NCI-H2029 (cell line): ENCODE results near the gene KRTAP12-2.
"Not testable (repeated sequence)": the region's sequence is repeated elsewhere in the genome, so short reads cannot be mapped to it uniquely, and the experiment has no call there.

Experiments used
- DNase-seq: peaks from one replicate; lab custom pipeline; 2025; lab: John Stamatoyannopoulos, UW

KRTAP12-2 gene

GRCh38 chr21:44684077-44684476 is 17.4 kb upstream of the KRTAP12-2 start:
- no peak for DNase-seq

- no peak for DNase-seq
Measured at GRCh38 chr21:44682580-44683151, 15.9 kb upstream of the KRTAP12-2 start.

DNA sequence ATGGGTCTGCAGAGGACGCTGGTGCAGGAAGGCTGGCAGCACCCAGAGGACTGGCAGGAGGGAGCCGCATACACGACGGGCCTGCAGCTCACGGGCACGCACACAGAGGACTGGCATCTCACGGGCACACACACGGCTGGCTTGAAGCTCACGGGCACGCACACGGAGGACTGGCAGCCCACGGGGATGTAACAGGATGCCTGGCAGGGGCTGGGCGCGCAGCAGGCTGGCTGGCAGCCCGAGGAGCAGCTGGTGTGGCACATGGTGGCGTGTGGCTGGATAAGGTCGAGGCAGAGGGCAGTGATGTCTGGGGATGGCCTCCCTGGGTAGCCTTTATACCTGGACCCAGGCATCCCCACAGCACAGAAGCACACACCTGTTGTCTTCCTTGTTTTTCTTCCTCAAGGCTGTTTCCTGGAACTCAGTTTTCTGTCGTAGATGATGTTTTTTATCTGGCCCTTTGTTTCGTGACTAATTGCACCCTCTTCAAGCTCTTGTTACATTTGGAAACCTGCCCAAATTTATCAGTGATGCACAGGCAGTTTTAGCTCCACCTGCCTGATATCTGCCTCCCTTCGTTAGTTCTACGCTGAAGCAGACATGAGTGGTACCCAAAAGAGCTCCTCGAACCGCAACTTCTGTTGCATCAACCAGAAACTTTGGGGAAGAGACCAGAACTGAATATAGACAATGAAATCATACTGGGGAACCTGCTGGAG is 15.3 kb upstream of the KRTAP12-2 start, which contains the start of gene KRTAP12-1:
Gene KRTAP12-1 (minus strand): TSS at position 303 of the 719 bp plus-strand sequence. CDS start 40 bp downstream, at position 263.
- DNase-seq = peak; percentile 84

GRCh38 chr21:44681152-44681551 is 14.4 kb upstream of the KRTAP12-2 start:
- no peak for DNase-seq

- no peak for DNase-seq
Measured at GRCh38 chr21:44677881-44678280, 11.2 kb upstream of the KRTAP12-2 start.

DNA sequence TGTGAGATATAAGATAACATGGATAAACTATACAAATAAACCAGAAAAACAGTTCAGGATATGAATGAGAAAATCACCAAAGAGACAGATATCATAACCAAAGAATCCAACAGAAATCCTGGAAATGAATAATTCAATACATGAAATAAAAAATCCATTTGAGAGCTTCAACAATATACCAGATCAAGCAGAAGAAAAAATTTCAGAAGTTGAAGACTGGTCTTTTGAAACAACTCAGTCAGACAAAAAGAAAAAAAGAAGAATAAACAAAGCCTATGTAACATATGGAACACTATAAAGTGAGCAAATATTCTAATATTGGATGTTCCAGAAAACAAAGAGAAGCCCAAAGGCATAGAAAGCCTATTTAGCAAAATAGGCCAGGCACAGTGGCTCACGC is 5.2 kb upstream of the KRTAP12-2 start:
- no peak for DNase-seq

- DNase-seq = no peak
Measured at GRCh38 chr21:44670642-44671432, 4.1 kb upstream of the KRTAP12-2 start.

GRCh38 chr21:44667612-44668011 is 885 bp upstream of the KRTAP12-2 start:
- no peak for DNase-seq

DNA sequence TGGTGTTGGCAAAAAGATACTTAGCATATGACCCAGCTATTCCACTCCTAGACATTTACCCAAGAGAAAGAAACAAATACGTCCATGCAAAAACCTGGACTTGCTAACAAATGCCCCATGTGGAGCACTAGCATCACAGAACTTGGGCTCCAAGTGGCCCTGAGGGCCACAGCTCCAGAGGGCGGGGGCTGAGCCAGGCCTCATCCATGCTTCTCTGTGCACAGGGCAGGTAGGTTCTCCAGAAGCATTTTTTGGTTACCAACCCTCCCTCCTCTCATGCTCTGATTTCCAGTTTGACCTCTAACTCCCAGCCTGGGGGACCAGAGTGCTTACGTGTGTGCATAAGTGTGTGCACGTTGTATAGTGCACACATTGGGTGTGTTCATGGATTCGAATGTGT is 2.0 kb downstream of the KRTAP12-2 start:
- DNase-seq = no peak

GRCh38 chr21:44661567-44661966 is 5.2 kb downstream of the KRTAP12-2 start:
- DNase-seq = not testable (repeated sequence)

DNA sequence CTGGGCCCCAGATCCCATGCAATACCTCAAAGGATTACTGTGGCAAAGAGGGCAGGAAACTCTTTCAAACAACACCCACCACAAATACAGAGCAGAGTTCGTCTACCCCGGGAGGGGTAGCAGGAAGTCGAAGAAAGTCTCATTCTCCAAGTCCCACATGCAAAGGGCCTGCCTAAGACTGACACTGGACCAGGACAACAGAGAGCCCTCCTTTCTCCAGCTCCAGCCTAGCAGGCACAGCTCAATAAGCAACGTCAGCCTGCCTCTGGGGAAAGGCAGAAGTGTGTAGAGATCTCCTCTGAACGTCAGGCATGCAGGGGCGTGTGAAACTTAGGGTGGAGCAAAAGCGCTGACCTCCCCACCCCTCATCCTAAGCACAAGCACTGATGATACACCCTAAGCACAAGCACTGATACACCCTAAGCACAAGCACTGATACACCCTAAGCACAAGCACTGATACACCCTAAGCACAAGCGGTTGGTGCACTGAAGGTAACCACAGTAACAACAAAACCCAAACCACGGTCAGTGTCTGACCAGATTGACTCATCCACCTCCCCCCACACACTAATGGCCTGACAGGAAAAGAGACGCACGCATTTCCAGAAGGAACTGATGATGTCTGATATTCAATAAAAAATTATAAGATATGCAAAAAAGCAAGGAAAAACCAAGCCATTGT is 7.7 kb downstream of the KRTAP12-2 start:
- DNase-seq = no peak

DNA sequence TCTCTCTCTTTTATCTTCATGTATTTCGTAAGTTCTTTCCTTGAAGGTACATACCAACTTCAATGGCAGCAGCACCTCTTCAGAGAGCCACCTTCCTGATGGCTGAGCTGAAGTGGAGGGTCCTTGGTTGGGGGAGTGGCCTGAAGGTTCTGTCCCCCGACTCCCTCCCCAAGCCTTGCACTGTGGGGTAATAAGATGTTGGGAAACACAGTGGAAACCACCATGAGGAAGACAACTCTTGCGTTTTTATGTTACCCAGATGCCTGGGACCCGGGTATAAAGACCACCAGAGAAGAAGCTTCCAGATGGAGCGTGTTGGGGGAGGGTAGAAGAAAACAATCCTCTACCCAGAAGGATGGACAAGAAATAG is 8.2 kb downstream of the KRTAP12-2 start:
- no peak for DNase-seq

DNA sequence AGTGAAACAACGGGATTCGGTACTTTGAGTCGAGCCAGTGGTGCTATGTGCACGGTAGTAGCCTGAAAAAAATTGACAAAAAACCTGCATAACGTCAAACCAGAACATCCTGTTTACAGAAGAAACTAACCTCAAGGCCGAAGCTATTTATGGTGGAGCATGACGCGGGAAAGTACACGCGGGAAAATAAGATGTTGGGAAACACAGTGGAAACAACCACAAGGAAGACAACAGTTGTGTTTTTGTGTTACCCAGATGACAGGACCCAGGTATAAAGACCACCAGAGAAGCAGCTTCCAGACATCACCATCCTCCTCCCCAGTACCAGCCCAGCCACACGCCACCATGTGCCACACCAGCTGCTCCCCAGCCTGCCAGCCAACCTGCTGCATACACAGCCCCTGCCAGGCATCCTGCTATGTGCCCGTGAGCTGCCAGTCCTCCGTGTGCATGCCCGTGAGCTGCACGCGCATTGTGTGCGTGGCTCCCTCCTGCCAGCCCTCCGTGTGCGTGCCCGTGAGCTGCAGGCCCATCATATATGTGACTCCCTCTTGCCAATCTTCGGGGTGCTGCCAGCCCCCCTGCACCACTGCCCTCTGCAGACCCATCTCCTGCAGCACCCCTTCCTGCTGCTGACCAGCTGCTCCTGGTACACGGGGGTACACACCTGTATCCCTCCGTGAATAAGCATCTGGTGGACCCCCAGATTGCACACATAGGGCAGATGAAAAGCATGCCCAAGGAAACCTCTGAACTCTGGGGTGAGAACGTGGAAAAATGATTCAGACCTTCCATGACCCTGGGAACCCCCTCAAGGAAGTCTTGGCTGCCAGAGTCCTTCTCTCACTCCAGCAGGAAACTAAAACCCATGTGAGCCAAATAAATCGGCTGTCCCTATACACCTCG is 8.8 kb downstream of the KRTAP12-2 start, which contains the start of gene KRTAP12-3:
Gene KRTAP12-3 (plus strand): TSS at position 298 of the 906 bp plus-strand sequence. CDS start 48 bp downstream, at position 346.
- no peak for DNase-seq

DNA sequence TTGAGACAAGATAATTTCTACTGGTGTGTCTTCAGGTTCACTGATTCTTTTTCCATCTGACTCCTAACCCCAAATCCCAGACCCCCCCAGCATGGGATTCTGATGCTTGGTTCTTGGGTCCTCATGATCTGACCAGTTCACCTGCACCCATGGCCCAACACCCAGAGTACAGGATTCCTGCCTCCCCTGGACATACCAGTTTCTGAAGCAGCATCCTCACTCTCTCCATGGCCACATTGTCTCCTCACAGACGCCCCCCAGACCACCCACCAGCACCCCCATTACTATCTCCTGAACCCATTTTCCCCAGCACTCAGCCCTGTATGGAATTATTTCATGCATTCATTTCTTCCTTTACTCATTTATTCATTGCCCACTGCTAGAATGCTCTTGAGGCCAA is 9.9 kb downstream of the KRTAP12-2 start:
- DNase-seq = no peak

GRCh38 chr21:44654576-44655175 is 12.1 kb downstream of the KRTAP12-2 start, which contains the start of gene KRTAP12-4:
Gene KRTAP12-4, minus strand, starts transcription at chr21:44654659. Its CDS starts 45 bp downstream, at chr21:44654614.
- DNase-seq = no peak

GRCh38 chr21:44653656-44654575 is 12.8 kb downstream of the KRTAP12-2 start:
- DNase-seq = no peak

DNA sequence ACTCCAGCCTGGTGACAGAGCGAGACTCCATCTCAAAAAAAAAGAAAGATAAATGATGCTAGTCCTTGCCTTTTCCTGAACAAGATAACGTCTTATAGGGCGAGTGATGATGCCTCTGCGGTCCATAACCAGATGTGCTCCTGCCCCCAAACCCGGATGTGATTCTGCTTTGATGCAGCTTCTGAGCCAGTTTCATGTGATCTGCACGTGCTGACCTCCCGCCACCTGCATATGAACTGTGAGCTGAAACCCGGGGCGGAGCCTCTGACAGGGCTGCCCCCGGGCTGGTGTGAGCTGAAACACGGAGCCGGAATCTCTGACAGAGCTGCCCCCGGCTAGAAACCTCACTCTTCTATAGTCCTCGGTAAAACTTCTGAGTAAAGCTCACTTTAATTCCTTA is 13.6 kb downstream of the KRTAP12-2 start:
- no peak for DNase-seq

GRCh38 chr21:44650973-44651675 is 15.6 kb downstream of the KRTAP12-2 start:
- no peak for DNase-seq
